AG09319 (cell line): ENCODE results near the gene HACD3.
"Not testable (repeated sequence)": the region's sequence is repeated elsewhere in the genome, so short reads cannot be mapped to it uniquely, and the experiment has no call there.

Experiments used
- DNase-seq: peaks from one replicate; pipeline ENCODE4 v3.0.0-alpha.2; 2010; ENCODE audit warnings: low read depth; ENCODE audit errors: extremely low read depth
- TF ChIP-seq, protein P1 (sequence below): IDR thresholded peaks from 2 replicates; pipeline ENCODE4 v1.5.1; 2011; ENCODE audit warnings: low read depth, mild to moderate bottlenecking, inconsistent platforms, low read length, moderate library complexity

Gene HACD3

DNA sequence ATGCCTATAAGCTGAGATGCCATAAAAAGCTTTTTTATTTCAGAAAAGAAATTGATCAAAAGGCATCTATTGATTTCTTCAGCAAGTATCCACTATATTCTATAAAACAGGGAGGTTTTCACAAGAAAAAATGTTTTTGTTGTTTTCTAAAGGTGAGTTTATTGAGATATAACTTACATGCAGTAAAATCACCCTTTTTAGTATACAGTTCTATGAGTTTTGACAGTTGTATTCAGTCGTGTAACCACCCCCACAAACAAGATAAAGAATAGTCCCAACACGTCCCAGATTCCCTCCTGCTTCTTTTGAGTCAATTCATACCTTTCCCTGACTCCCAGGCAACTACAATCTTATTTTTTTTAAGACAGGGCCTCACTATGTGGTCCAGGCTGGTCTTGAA lies 72.9 kb downstream of the HACD3 start:
- no peak for DNase-seq
- TF ChIP-seq, protein P1, sequence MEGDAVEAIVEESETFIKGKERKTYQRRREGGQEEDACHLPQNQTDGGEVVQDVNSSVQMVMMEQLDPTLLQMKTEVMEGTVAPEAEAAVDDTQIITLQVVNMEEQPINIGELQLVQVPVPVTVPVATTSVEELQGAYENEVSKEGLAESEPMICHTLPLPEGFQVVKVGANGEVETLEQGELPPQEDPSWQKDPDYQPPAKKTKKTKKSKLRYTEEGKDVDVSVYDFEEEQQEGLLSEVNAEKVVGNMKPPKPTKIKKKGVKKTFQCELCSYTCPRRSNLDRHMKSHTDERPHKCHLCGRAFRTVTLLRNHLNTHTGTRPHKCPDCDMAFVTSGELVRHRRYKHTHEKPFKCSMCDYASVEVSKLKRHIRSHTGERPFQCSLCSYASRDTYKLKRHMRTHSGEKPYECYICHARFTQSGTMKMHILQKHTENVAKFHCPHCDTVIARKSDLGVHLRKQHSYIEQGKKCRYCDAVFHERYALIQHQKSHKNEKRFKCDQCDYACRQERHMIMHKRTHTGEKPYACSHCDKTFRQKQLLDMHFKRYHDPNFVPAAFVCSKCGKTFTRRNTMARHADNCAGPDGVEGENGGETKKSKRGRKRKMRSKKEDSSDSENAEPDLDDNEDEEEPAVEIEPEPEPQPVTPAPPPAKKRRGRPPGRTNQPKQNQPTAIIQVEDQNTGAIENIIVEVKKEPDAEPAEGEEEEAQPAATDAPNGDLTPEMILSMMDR, result no peak

DNA sequence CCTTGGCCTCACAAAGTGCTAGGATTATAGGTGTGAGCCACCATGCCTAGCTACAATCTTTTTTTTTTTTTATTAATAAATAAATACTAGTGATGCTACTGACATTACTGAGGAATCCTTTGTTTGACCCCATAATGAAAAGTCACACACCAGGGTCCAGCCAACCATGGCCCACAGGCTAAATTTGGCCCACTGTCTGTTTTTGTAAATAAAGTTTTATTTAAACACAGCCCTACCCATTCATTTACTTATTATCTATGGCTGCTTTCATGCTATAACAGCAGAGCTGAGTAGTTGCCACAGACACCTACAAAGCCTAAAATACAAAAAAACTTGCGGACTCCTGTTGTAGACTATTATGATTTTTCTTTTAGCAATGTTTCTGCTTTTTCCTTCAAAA lies 73.3 kb downstream of the HACD3 start:
- no peak for DNase-seq
- TF ChIP-seq, protein P1, result no peak

DNA sequence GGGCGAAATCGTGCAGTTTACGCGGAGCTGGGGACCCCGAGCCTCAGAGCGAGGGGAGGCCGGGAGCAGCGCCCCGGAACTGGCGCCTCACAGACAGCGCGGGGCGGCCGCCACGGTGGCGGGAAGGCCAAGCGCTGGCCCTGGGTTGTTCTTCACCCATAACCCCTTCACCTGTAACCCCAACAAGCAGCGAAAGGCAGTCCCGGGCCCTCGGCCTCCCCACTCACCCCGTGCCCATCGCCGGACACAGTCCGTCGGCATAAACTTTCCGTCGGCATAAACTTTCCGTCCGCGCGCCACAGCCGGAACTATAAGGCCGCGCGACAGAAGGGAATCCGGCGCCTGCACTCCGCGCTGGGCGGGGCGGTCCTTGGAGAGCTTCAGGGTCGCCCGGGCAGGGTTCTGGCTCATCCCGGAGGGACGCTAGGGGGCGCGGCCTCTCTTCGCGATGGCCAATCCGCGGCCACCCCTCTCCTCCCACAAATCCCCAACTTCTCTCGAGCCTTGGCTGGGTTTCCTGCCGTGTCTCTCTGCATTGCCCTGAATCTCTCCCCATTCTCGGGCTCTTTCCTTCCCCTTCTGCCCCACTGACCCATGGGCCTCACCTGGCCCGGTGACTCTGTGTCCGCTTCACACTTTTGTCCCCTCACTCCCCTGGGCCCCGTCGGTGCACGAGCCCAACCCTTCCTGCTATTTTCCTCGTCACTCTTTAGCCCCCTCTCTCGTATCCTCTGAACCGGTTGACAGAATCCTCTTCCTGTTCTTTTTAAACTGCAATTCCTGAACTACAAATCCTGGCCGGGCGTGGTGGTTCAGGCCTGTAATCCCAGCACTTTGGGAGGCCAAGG lies 80.8 kb downstream of the HACD3 start, which contains the start of gene INTS14:
INTS14 (minus strand) TSS at position 261 of the 848 bp plus-strand sequence. CDS start 3,751 bp downstream, outside the sequence.
- DNase-seq, result peak; percentile 92
- TF ChIP-seq, protein P1, result peak; percentile 39

DNA sequence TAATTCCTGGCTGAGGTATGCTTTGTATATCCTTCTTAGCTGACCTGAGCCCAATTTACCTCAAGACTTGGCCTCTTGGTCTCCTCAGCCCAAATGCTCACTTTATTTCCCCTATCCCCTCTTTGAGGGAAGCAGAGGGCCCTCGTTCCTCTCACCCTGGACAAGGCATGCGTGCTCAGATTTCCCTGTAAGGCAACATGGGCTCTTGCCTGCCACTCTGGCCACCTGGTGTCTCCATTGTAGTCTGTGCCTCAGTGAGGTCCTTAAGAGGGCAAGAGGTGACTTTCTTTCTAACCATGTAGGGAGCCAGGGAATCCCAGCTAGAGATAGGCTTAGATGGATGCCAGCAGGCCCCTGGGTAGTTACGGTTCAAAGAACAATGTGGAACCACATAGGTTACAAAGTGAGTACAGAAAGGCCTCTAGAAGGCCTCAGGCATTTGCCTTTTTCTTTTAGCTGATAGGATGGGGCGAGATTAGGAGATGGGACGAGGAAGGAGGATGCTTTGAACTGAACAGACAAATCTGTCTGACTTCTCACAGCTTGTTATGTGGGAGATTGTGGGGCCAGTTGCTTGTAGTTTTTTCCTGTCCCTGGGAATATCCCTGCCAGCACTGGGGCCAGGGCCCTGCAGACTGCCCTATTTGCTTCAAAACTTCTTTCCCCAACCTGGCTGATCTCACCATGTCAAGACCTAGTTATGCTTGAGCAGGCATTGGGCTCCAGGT lies 81.8 kb downstream of the HACD3 start:
- DNase-seq, result no peak
- TF ChIP-seq, protein P1, result no peak

DNA sequence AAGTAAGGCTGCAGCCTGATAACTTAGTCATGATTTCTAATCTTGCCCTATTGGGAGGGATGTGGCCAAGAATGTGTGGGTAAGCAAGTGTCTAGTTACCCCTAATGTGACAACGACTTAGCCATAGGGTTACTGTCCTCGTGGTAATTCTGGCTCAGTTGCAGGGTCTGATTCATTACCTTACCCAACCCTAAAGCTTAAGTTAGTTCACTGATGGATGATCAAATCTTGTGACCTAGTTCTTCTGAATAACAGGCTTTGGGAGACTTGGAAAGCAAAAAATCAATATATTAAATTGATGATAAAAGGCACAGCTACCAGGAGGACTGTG lies 82.3 kb downstream of the HACD3 start:
- TF ChIP-seq, protein P1, result no peak
- DNase-seq, result no peak

DNA sequence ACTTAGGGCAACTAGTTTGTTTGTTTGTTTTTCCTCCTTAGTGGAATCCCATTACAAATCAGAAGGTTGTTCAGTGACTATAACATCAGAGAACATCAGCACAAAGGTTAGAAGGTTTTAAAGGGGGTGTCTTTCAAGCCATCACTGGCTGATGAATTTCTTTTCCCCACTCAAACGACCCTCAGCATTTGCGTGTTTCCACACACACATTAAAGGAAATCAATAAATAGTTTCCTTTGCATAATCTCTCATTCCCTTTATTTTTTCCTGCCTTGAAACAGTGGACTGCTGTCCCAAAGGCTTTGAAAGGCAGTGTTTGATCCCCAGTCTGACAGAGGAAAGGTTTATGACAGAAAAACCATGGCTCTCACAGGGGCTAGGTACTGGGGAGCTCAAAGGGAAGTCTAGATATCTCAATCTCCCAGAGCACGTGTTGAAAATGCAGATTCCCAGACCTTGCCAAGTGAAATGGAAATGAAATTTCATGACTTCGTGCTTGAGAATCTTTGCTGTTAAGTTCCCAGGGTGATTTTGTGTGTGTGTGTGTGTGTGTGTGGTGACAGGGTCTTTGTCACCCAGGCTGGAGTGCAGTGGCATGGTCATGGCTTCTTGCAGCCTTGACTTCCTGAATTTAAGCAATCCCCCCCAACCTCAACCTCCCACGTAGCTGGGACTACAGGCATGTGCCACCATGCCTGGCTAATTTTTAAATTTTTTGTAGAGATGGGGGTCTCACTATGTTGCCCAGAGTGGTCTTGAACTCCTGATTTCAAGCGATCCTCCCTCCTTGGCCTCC lies 82.9 kb downstream of the HACD3 start:
- TF ChIP-seq, protein P1, result no peak
- no peak for DNase-seq

DNA sequence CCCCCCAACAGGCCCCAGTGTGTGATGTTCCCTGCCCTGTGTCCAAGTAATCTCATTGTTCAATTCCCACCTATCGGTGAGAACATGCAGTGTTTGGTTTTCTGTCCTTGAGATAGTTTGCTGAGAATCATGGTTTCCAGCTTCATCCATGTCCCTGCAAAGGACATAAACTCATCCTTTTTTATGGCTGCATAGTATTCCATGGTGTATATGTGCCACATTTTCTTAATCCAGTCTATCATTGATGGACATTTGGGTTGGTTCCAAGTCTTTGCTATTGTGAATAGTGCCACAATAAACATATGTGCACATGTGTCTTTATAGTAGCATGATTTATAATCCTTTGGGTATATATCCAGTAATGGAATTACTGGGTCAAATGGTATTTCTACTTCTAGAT lies 85.6 kb downstream of the HACD3 start:
- DNase-seq, result not testable (repeated sequence)
